DND-41 (cell line): ENCODE data around the gene OR13C5.

Experiments used
- EZH2 ChIP-seq: IDR thresholded peaks from 3 replicates; pipeline ENCODE4 v1.6.1; 2012; ENCODE audit warnings: borderline replicate concordance, low read depth, mild to moderate bottlenecking, moderate library complexity, low read length, inconsistent platforms; ENCODE audit not compliant: severe bottlenecking
- TF ChIP-seq, protein P1 (sequence below): IDR thresholded peaks from 2 replicates; pipeline ENCODE4 v1.5.1; 2012; ENCODE audit warnings: borderline replicate concordance, low read length, moderate library complexity, mild to moderate bottlenecking; ENCODE audit not compliant: poor library complexity, severe bottlenecking; ENCODE audit errors: extremely low read depth

DNA sequence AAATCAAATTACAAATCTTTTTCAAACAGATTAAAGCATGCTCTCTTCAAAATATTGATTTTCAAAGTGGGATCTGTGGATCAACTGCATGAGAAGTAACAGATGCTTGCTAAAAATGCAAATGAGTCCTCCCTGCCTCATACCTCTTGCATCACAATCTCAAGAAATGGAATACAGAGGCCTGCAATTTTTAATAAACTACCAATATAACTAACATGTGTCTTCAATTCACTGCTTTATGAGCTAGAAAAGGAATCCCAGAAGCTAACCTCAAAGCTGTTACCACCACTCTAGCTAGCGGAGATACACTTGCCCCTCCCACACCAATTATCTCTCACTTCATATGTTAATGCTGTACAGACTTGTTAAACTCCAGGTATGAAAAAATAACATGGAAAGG lies 9.6 kb downstream of the OR13C5 start:
- TF ChIP-seq, protein P1, sequence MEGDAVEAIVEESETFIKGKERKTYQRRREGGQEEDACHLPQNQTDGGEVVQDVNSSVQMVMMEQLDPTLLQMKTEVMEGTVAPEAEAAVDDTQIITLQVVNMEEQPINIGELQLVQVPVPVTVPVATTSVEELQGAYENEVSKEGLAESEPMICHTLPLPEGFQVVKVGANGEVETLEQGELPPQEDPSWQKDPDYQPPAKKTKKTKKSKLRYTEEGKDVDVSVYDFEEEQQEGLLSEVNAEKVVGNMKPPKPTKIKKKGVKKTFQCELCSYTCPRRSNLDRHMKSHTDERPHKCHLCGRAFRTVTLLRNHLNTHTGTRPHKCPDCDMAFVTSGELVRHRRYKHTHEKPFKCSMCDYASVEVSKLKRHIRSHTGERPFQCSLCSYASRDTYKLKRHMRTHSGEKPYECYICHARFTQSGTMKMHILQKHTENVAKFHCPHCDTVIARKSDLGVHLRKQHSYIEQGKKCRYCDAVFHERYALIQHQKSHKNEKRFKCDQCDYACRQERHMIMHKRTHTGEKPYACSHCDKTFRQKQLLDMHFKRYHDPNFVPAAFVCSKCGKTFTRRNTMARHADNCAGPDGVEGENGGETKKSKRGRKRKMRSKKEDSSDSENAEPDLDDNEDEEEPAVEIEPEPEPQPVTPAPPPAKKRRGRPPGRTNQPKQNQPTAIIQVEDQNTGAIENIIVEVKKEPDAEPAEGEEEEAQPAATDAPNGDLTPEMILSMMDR, result no peak
- no peak for TF ChIP-seq EZH2
